ENCODE results near the gene AFF1. TPM values are rescaled to one million over a fixed set of nuclear protein-coding genes. Genes with fewer than 3 reads are reported as not detected.

Gene AFF1
- total RNA-seq, 1 donor from 2014 or later = 90.6 TPM

GRCh38 chr4:87120411-87121162 lies 185.8 kb downstream of the AFF1 start:
- peaks cover 62% of the 10 kb centered on the region for H3K36me3 ChIP-seq
- ATAC-seq = peak in 1 of 2 donors; percentile 85
- H3K9me3 ChIP-seq = no peaks in the 10 kb centered on the region
- no peaks in the 10 kb centered on the region for H3K27me3 ChIP-seq (ENCODE audit: low read depth)
- H3K27ac ChIP-seq = no peak overlapping the region
- peaks cover 38% of the 10 kb centered on the region for H3K4me1 ChIP-seq
- intact Hi-C loops (cut with DNase I) = no loop called here
- no peak for DNase-seq
- no peak overlapping the region for H3K4me3 ChIP-seq
- no peak for TF ChIP-seq CTCF (IDR thresholded peaks at IDR 0.05)

GRCh38 chr4:87121341-87122065 lies 186.7 kb downstream of the AFF1 start:
- Histone ChIP-seq H3K4me1 (peaks cover 38% of the 10 kb centered on the region), H3K4me3 (no peak overlapping the region), H3K27ac (no peak overlapping the region), H3K27me3 (ENCODE audit: low read depth) (no peaks in the 10 kb centered on the region), H3K36me3 (peaks cover 62% of the 10 kb centered on the region), H3K9me3 (no peaks in the 10 kb centered on the region)
- intact Hi-C loops (cut with DNase I) = no loop called here
- DNase-seq (no peak), ATAC-seq (no peak)
- no peak for TF ChIP-seq CTCF (IDR thresholded peaks at IDR 0.05)

GRCh38 chr4:87122252-87122651 lies 187.4 kb downstream of the AFF1 start:
- no peaks in the 10 kb centered on the region for H3K27me3 ChIP-seq (ENCODE audit: low read depth)
- intact Hi-C loops (cut with DNase I) = no loop called here
- H3K4me1 ChIP-seq = peaks cover 33% of the 10 kb centered on the region
- no peak overlapping the region for H3K27ac ChIP-seq
- no peak for TF ChIP-seq CTCF (IDR thresholded peaks at IDR 0.05)
- ATAC-seq (peak; percentile 68 to 78), DNase-seq (no peak)
- no peak overlapping the region for H3K4me3 ChIP-seq
- H3K9me3 ChIP-seq = no peaks in the 10 kb centered on the region
- H3K36me3 ChIP-seq = peaks cover 63% of the 10 kb centered on the region

GRCh38 chr4:87126056-87126455 lies 191.2 kb downstream of the AFF1 start:
- peaks cover 16% of the 10 kb centered on the region for H3K4me1 ChIP-seq
- DNase-seq (no peak), ATAC-seq (no peak)
- H3K4me3 ChIP-seq = no peak overlapping the region
- H3K36me3 ChIP-seq = peaks cover 68% of the 10 kb centered on the region
- no peaks in the 10 kb centered on the region for H3K9me3 ChIP-seq
- TF ChIP-seq CTCF (IDR thresholded peaks at IDR 0.05) = no peak
- no peaks in the 10 kb centered on the region for H3K27me3 ChIP-seq (ENCODE audit: low read depth)
- H3K27ac ChIP-seq = no peak overlapping the region
- intact Hi-C loops (cut with DNase I) = no loop called here

- Histone ChIP-seq H3K27me3 (ENCODE audit: low read depth) (no peaks in the 10 kb centered on the region), H3K27ac (no peak overlapping the region), H3K4me1 (no peaks in the 10 kb centered on the region), H3K9me3 (no peaks in the 10 kb centered on the region), H3K36me3 (peaks cover 87% of the 10 kb centered on the region), H3K4me3 (no peak overlapping the region)
- intact Hi-C loops (cut with DNase I) = no loop called here
- DNase-seq (no peak), ATAC-seq (no peak)
- TF ChIP-seq CTCF (IDR thresholded peaks at IDR 0.05) = no peak
Measured at GRCh38 chr4:87128006-87128705, 193.3 kb downstream of the AFF1 start.

Data from lower lobe of right lung (tissue), 2 donors.